WTC11 (cell line): ENCODE measurements around the gene TBC1D20. TPM values are rescaled to one million over a fixed set of nuclear protein-coding genes. Genes with fewer than 3 reads are reported as not detected.
A peak's percentile ranks its signal among the peaks of the same experiment; 100 is the strongest.

Experiments used
- ATAC-seq: fragments of 200-7000 bp; cut with Tn5 transposase; 2 replicates; pipeline ENCODE4 v1.10.0; 2021; ENCODE audit warnings: mild to moderate bottlenecking, moderate library complexity
- CTCF ChIA-PET: fragments of 300-600 bp; sonication (Branson Sonifier 250); formaldehyde crosslinking; loops from one replicate; lab custom pipeline; 2021; ENCODE audit warnings: antibody characterized with exemption; lab: Charles Lee
- POLR2A ChIA-PET: fragments of 350-600 bp; sonication (Branson Sonifier 250); formaldehyde crosslinking; loops from one replicate; lab custom pipeline; 2021; ENCODE audit warnings: antibody characterized with exemption; lab: Charles Lee
- DNase-seq: peaks from one replicate; pipeline ENCODE4 v3.0.0; 2021; ENCODE audit warnings: low spot score
- H3K27ac Mint-ChIP-seq: 2 replicates; pipeline ENCODE4 v1.8.0; 2021; ENCODE audit warnings: mixed read lengths
- H3K27me3 Mint-ChIP-seq: 2 replicates; pipeline ENCODE4 v1.8.0; 2021; ENCODE audit warnings: low read depth, mild to moderate bottlenecking, moderate library complexity, mixed read lengths
- H3K36me3 Mint-ChIP-seq: 2 replicates; pipeline ENCODE4 v1.8.0; 2021; ENCODE audit warnings: mixed read lengths
- H3K4me1 Mint-ChIP-seq: 2 replicates; pipeline ENCODE4 v1.8.0; 2022; ENCODE audit warnings: mixed read lengths
- H3K4me3 Mint-ChIP-seq: 2 replicates; pipeline ENCODE4 v1.8.0; 2021; ENCODE audit warnings: mild to moderate bottlenecking, moderate library complexity, mixed read lengths
- H3K9me3 Mint-ChIP-seq: 2 replicates; pipeline ENCODE4 v1.8.0; 2021; ENCODE audit warnings: mixed read lengths
- E2F5 ChIP-seq: sonication (generic); formaldehyde crosslinking; IDR thresholded peaks from 2 replicates; pipeline ENCODE4 v1.8.1; 2022; ENCODE audit warnings: mild to moderate bottlenecking, moderate library complexity, missing genetic modification reagents
- ESRRA ChIP-seq: sonication (generic); formaldehyde crosslinking; IDR thresholded peaks from 2 replicates; pipeline ENCODE4 v1.8.1; 2022; ENCODE audit warnings: mild to moderate bottlenecking, missing genetic modification reagents, borderline replicate concordance
- GTF2I ChIP-seq: fragments of 250-450 bp; sonication (Bioruptor Pico); conservative IDR thresholded peaks from 2 replicates; pipeline ENCODE4 v1.4.0; 2021; ENCODE audit warnings: mild to moderate bottlenecking
- JUN ChIP-seq: sonication (generic); formaldehyde crosslinking; IDR thresholded peaks from 2 replicates; pipeline ENCODE4 v1.8.0; 2023; ENCODE audit warnings: mild to moderate bottlenecking, missing genetic modification reagents
- KAT7 ChIP-seq: sonication (generic); formaldehyde crosslinking; IDR thresholded peaks from 2 replicates; pipeline ENCODE4 v1.8.1; 2023; ENCODE audit warnings: missing genetic modification reagents, mild to moderate bottlenecking, borderline replicate concordance
- MAX ChIP-seq: sonication (generic); formaldehyde crosslinking; IDR thresholded peaks from 2 replicates; pipeline ENCODE4 v1.8.0; 2022; ENCODE audit warnings: mild to moderate bottlenecking, missing genetic modification reagents
- MYBL2 ChIP-seq: sonication (generic); formaldehyde crosslinking; IDR thresholded peaks from 2 replicates; pipeline ENCODE4 v1.8.1; 2023; ENCODE audit warnings: mild to moderate bottlenecking, moderate library complexity, missing genetic modification reagents
- NFATC4 ChIP-seq: fragments of 250-450 bp; sonication (Bioruptor Pico); IDR thresholded peaks from 2 replicates; pipeline ENCODE4 v1.9.0; 2021; ENCODE audit warnings: mild to moderate bottlenecking
- NFYB ChIP-seq: sonication (generic); formaldehyde crosslinking; conservative IDR thresholded peaks from 2 replicates; pipeline ENCODE4 v1.8.0; 2022; ENCODE audit warnings: low read depth, missing genetic modification reagents
- NR2C2 ChIP-seq: sonication (generic); formaldehyde crosslinking; IDR thresholded peaks from 2 replicates; pipeline ENCODE4 v1.8.0; 2022; ENCODE audit warnings: mild to moderate bottlenecking, missing genetic modification reagents
- PRRX2 ChIP-seq: fragments of 250-450 bp; sonication (Bioruptor Pico); IDR thresholded peaks from 2 replicates; pipeline ENCODE4 v1.8.0; 2021; ENCODE audit warnings: mild to moderate bottlenecking
- TP53 ChIP-seq: sonication (generic); formaldehyde crosslinking; IDR thresholded peaks from 2 replicates; pipeline ENCODE4 v1.8.1; 2023; ENCODE audit warnings: mild to moderate bottlenecking, missing genetic modification reagents
- USF2 ChIP-seq: sonication (generic); formaldehyde crosslinking; IDR thresholded peaks from 2 replicates; pipeline ENCODE4 v1.8.1; 2023; ENCODE audit warnings: mild to moderate bottlenecking, missing genetic modification reagents, moderate library complexity
- ZBTB21 ChIP-seq: sonication (generic); formaldehyde crosslinking; IDR thresholded peaks from 2 replicates; pipeline ENCODE4 v1.8.1; 2023; ENCODE audit warnings: mild to moderate bottlenecking, missing genetic modification reagents, borderline replicate concordance
- ZNF138 ChIP-seq: sonication (generic); formaldehyde crosslinking; conservative IDR thresholded peaks from 2 replicates; pipeline ENCODE4 v1.8.1; 2022; ENCODE audit warnings: mild to moderate bottlenecking, moderate library complexity, missing genetic modification reagents
- ZNF219 ChIP-seq: sonication (generic); formaldehyde crosslinking; IDR thresholded peaks from 2 replicates; pipeline ENCODE4 v1.8.0; 2023; ENCODE audit warnings: missing genetic modification reagents, mild to moderate bottlenecking, borderline replicate concordance
- ZNF232 ChIP-seq: sonication (generic); formaldehyde crosslinking; IDR thresholded peaks from 2 replicates; pipeline ENCODE4 v1.8.0; 2022; ENCODE audit warnings: mild to moderate bottlenecking, missing genetic modification reagents
- ZNF317 ChIP-seq: sonication (generic); formaldehyde crosslinking; IDR thresholded peaks from 2 replicates; pipeline ENCODE4 v1.8.1; 2023; ENCODE audit warnings: low read depth, mild to moderate bottlenecking, moderate library complexity, missing genetic modification reagents, borderline replicate concordance
- ZNF396 ChIP-seq: fragments of 250-450 bp; sonication (Bioruptor Pico); IDR thresholded peaks from 2 replicates; pipeline ENCODE4 v1.8.0; 2021; ENCODE audit warnings: mild to moderate bottlenecking, moderate library complexity, borderline replicate concordance
- ZSCAN18 ChIP-seq: fragments of 250-450 bp; sonication (Bioruptor Pico); IDR thresholded peaks from 2 replicates; pipeline ENCODE4 v2.1.2; 2022; ENCODE audit warnings: mild to moderate bottlenecking, moderate library complexity
- total RNA-seq: library from RNA; stranded (reverse); gene quantifications from 3 replicates; pipeline ENCODE4 v1.2.3, GENCODE V29; 2021
- TF ChIP-seq, protein P1 (sequence below): sonication (generic); formaldehyde crosslinking; IDR thresholded peaks from 2 replicates; pipeline ENCODE4 v1.8.1; 2022; ENCODE audit warnings: missing genetic modification reagents, borderline replicate concordance
- TF ChIP-seq, protein P2 (sequence below): sonication (generic); formaldehyde crosslinking; IDR thresholded peaks from 2 replicates; pipeline ENCODE4 v1.8.1; 2023; ENCODE audit warnings: mild to moderate bottlenecking, missing genetic modification reagents
- TF ChIP-seq, protein P3 (sequence below): sonication (generic); formaldehyde crosslinking; IDR thresholded peaks from 2 replicates; pipeline ENCODE4 v1.8.0; 2023; ENCODE audit warnings: mild to moderate bottlenecking, missing genetic modification reagents

The TBC1D20 gene
- total RNA-seq, 1 experiment from 2014 or later = 14.6 TPM

GRCh38 chr20:407133-407952 lies 55.0 kb downstream of the TBC1D20 start (continued):
- TF ChIP-seq E2F5 (CRISPR knock-in tag) = no peak
- no peak for TF ChIP-seq NR2C2 (CRISPR knock-in tag)
- TF ChIP-seq PRRX2 = no peak
- TF ChIP-seq ESRRA (CRISPR knock-in tag) = no peak
- TF ChIP-seq GTF2I (CRISPR knock-in tag) = peak; percentile 40
- TF ChIP-seq TP53 (CRISPR knock-in tag) = no peak
- TF ChIP-seq, protein P1, sequence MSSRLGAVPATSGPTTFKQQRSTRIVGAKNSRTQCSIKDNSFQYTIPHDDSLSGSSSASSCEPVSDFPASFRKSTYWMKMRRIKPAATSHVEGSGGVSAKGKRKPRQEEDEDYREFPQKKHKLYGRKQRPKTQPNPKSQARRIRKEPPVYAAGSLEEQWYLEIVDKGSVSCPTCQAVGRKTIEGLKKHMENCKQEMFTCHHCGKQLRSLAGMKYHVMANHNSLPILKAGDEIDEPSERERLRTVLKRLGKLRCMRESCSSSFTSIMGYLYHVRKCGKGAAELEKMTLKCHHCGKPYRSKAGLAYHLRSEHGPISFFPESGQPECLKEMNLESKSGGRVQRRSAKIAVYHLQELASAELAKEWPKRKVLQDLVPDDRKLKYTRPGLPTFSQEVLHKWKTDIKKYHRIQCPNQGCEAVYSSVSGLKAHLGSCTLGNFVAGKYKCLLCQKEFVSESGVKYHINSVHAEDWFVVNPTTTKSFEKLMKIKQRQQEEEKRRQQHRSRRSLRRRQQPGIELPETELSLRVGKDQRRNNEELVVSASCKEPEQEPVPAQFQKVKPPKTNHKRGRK (CRISPR knock-in tag) = 0 out of 2 replicates have a peak, but pooled peaks have one; percentile 25
- TF ChIP-seq, protein P2, sequence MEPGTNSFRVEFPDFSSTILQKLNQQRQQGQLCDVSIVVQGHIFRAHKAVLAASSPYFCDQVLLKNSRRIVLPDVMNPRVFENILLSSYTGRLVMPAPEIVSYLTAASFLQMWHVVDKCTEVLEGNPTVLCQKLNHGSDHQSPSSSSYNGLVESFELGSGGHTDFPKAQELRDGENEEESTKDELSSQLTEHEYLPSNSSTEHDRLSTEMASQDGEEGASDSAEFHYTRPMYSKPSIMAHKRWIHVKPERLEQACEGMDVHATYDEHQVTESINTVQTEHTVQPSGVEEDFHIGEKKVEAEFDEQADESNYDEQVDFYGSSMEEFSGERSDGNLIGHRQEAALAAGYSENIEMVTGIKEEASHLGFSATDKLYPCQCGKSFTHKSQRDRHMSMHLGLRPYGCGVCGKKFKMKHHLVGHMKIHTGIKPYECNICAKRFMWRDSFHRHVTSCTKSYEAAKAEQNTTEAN = 0 out of 2 replicates have a peak, but pooled peaks have one; percentile 20
- TF ChIP-seq NFATC4 (CRISPR knock-in tag) = no peak
- no peak for TF ChIP-seq ZBTB21 (CRISPR knock-in tag)
- no peak for TF ChIP-seq ZNF219
- TF ChIP-seq MAX = no peak

DNA sequence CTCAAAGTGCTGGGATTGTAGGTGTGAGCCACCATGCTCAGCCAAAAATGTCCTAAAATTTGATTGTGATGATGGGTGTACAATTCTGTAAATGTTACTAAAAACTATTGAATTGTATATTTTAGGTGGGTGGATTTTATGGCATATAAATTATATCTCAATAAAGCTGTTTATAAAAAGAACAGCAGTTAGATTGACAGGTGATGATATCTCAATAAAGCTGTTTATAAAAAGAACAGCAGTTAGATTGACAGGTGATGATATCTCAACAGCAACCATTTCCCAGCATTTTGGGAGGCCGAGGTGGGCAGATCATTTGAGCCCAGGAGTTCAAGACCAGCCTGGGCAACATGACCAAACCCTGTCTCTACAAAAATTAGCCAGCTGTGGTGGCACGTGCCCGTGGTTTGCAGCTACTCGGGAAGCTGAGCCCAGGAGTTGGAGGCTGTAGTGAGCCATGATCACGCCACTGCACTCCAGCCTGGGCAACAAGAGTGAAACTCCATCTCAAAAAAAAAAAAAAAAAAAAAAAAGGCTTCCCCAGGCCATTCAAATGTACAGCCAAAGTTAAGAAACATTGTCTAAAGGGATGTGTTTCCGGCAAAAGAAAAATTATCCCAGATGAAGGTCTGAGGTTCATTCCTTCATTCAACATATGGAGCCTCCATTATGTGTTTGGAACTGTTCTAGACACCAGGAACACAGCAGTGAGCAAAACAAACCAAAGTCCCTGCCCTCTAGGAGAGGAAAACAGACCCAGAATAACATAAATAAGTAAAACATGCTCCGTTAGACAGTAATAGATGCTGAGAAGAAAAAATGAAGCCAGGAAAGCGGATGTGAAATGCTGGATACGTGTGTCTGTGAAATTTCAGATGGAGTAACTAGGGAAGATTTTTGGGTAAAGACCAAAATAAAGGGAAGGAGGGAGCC lies 55.9 kb downstream of the TBC1D20 start:
- Mint-ChIP-seq H3K4me1 (peaks cover 21% of the 10 kb centered on the region), H3K4me3 (peak overlapping the region; percentile 86), H3K27ac (peak overlapping the region; percentile 97), H3K36me3 (peaks cover 17% of the 10 kb centered on the region), H3K27me3 (peaks cover 8% of the 10 kb centered on the region; the same call in 1 of the 2 replicates), H3K9me3 (peaks cover 15% of the 10 kb centered on the region)
- TF ChIP-seq ZSCAN18 (CRISPR knock-in tag) (no peak), ZNF317 (CRISPR knock-in tag) (no peak), USF2 (CRISPR knock-in tag) (no peak), ZNF396 (CRISPR knock-in tag) (no peak), ESRRA (CRISPR knock-in tag) (no peak), JUN (CRISPR knock-in tag) (no peak), ZNF232 (CRISPR knock-in tag) (no peak), NFYB (CRISPR knock-in tag) (no peak), GTF2I (CRISPR knock-in tag) (no peak), ZNF138 (CRISPR knock-in tag) (no peak), MYBL2 (CRISPR knock-in tag) (no peak), KAT7 (CRISPR knock-in tag) (no peak)
- TF ChIP-seq, protein P3, sequence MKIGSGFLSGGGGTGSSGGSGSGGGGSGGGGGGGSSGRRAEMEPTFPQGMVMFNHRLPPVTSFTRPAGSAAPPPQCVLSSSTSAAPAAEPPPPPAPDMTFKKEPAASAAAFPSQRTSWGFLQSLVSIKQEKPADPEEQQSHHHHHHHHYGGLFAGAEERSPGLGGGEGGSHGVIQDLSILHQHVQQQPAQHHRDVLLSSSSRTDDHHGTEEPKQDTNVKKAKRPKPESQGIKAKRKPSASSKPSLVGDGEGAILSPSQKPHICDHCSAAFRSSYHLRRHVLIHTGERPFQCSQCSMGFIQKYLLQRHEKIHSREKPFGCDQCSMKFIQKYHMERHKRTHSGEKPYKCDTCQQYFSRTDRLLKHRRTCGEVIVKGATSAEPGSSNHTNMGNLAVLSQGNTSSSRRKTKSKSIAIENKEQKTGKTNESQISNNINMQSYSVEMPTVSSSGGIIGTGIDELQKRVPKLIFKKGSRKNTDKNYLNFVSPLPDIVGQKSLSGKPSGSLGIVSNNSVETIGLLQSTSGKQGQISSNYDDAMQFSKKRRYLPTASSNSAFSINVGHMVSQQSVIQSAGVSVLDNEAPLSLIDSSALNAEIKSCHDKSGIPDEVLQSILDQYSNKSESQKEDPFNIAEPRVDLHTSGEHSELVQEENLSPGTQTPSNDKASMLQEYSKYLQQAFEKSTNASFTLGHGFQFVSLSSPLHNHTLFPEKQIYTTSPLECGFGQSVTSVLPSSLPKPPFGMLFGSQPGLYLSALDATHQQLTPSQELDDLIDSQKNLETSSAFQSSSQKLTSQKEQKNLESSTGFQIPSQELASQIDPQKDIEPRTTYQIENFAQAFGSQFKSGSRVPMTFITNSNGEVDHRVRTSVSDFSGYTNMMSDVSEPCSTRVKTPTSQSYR = no peak
- DNase-seq = no peak
- no peak for ATAC-seq
- ChIA-PET POLR2A (interaction anchor here (1.1 to 1.8 kb wide), 9 partner anchors 9 to 59 kb away, joined by 3 to 11 read pairs (median 5); partner anchors contain the start of genes NRSN2 and TRIB3), CTCF (interaction anchor here (0.7 to 1.8 kb wide), 13 partner anchors 14 to 354 kb away, joined by 3 to 23 read pairs (median 4); partner anchors contain the start of genes NRSN2 and TBC1D20)
